ENCODE data around the gene THSD7A.

Gene THSD7A

GRCh38 chr7:11681461-11681860 is 150.5 kb downstream of the THSD7A start:
- Histone ChIP-seq H3K9me3 (replicated peaks; ENCODE audit: insufficient read depth, low read length) (no peaks in the 10 kb centered on the region), H2AFZ (ENCODE audit: low read length) (no peak overlapping the region)
- TF ChIP-seq CTCF (IDR thresholded peaks at IDR 0.05; ENCODE audit: low read length) (no peak), EZH2 (optimal IDR thresholded peaks at IDR 0.05; ENCODE audit: low read depth, low read length) (no peak), EZH2phosphoT487 (IDR thresholded peaks at IDR 0.05; ENCODE audit: low read length) (no peak)

GRCh38 chr7:11675163-11675562 is 156.8 kb downstream of the THSD7A start:
- Histone ChIP-seq H3K4me3 (ENCODE audit: low read length) (no peak overlapping the region), H2AFZ (ENCODE audit: low read length) (no peak overlapping the region)

More at GRCh38 chr7:11681461-11681860, 150.5 kb downstream of the THSD7A start:
- Histone ChIP-seq H3K4me1 (ENCODE audit: low read length) (no peaks in the 10 kb centered on the region), H3K4me3 (ENCODE audit: low read length) (no peak overlapping the region), H4K20me1 (ENCODE audit: insufficient read depth, low read length) (no peaks in the 10 kb centered on the region), H3K27ac (ENCODE audit: low read length) (no peak overlapping the region), H3F3A (ENCODE audit: insufficient read depth, low read length) (no peaks in the 10 kb centered on the region), H3K36me3 (replicated peaks; ENCODE audit: insufficient read depth, low read length) (no peaks in the 10 kb centered on the region), H3K9me2 (replicated peaks; ENCODE audit: insufficient read depth, low read length) (no peaks in the 10 kb centered on the region), H3K4me2 (ENCODE audit: low read depth, low read length) (no peak overlapping the region), H3K27me3 (replicated peaks; ENCODE audit: insufficient read depth, low read length) (no peaks in the 10 kb centered on the region), H3K9ac (ENCODE audit: low read length) (no peak overlapping the region), H3K79me2 (ENCODE audit: low read length) (no peaks in the 10 kb centered on the region)
- no peak for DNase-seq

GRCh38 chr7:11668727-11669126 is 163.3 kb downstream of the THSD7A start:
- Histone ChIP-seq H3K4me3 (ENCODE audit: low read length) (no peak overlapping the region), H3K27ac (ENCODE audit: low read length) (no peak overlapping the region), H3K36me3 (replicated peaks; ENCODE audit: insufficient read depth, low read length) (no peaks in the 10 kb centered on the region), H3K4me1 (ENCODE audit: low read length) (no peaks in the 10 kb centered on the region), H3K9ac (ENCODE audit: low read length) (no peak overlapping the region), H3K27me3 (replicated peaks; ENCODE audit: insufficient read depth, low read length) (no peaks in the 10 kb centered on the region), H3K4me2 (ENCODE audit: low read depth, low read length) (no peak overlapping the region), H3K79me2 (ENCODE audit: low read length) (no peaks in the 10 kb centered on the region), H3K9me2 (replicated peaks; ENCODE audit: insufficient read depth, low read length) (no peaks in the 10 kb centered on the region), H2AFZ (ENCODE audit: low read length) (no peak overlapping the region), H3K9me3 (replicated peaks; ENCODE audit: insufficient read depth, low read length) (no peaks in the 10 kb centered on the region), H4K20me1 (ENCODE audit: insufficient read depth, low read length) (no peaks in the 10 kb centered on the region), H3F3A (ENCODE audit: insufficient read depth, low read length) (no peaks in the 10 kb centered on the region)
- no peak for DNase-seq
- TF ChIP-seq CTCF (IDR thresholded peaks at IDR 0.05; ENCODE audit: low read length), result no peak
- no peak for TF ChIP-seq EZH2phosphoT487 (IDR thresholded peaks at IDR 0.05; ENCODE audit: low read length)
- TF ChIP-seq EZH2 (optimal IDR thresholded peaks at IDR 0.05; ENCODE audit: low read depth, low read length), result no peak

More at GRCh38 chr7:11675163-11675562, 156.8 kb downstream of the THSD7A start:
- no peaks in the 10 kb centered on the region for H3K9me2 ChIP-seq (replicated peaks; ENCODE audit: insufficient read depth, low read length)
- TF ChIP-seq CTCF (IDR thresholded peaks at IDR 0.05; ENCODE audit: low read length), result no peak
- no peak for TF ChIP-seq EZH2phosphoT487 (IDR thresholded peaks at IDR 0.05; ENCODE audit: low read length)
- TF ChIP-seq EZH2 (optimal IDR thresholded peaks at IDR 0.05; ENCODE audit: low read depth, low read length), result no peak
- no peaks in the 10 kb centered on the region for H3F3A ChIP-seq (ENCODE audit: insufficient read depth, low read length)
- no peak overlapping the region for H3K9ac ChIP-seq (ENCODE audit: low read length)
- H3K4me2 ChIP-seq (ENCODE audit: low read depth, low read length), result no peak overlapping the region
- H3K79me2 ChIP-seq (ENCODE audit: low read length), result no peaks in the 10 kb centered on the region
- no peaks in the 10 kb centered on the region for H3K4me1 ChIP-seq (ENCODE audit: low read length)
- H4K20me1 ChIP-seq (ENCODE audit: insufficient read depth, low read length), result no peaks in the 10 kb centered on the region
- DNase-seq, result no peak
- no peak overlapping the region for H3K27ac ChIP-seq (ENCODE audit: low read length)
- H3K27me3 ChIP-seq (replicated peaks; ENCODE audit: insufficient read depth, low read length), result no peaks in the 10 kb centered on the region
- no peaks in the 10 kb centered on the region for H3K9me3 ChIP-seq (replicated peaks; ENCODE audit: insufficient read depth, low read length)
- H3K36me3 ChIP-seq (replicated peaks; ENCODE audit: insufficient read depth, low read length), result no peaks in the 10 kb centered on the region
